Right lobe of liver (tissue), 6 donors: ENCODE results near the gene TADA2B. TPM values are rescaled to one million over a fixed set of nuclear protein-coding genes. Genes with fewer than 3 reads are reported as not detected.

ENCODE experiments used
- ATAC-seq, 4 donors: fragments of 200-7000 bp; cut with Tn5 transposase; one replicate each; pipeline ENCODE4 v1.9.1; 2020; ENCODE audit warnings: mild to moderate bottlenecking in 4 of 4, moderate library complexity in 4 of 4
- DNase-seq, 3 donors: peaks; one replicate each; pipeline ENCODE4 v3.0.0-alpha.2; 2020
- H3K27ac ChIP-seq, 3 donors: fragments of 200-600 bp; one replicate each; pipeline ENCODE4 v1.8.0; 2022
- H3K27me3 ChIP-seq, 2 donors: fragments of 200-600 bp; one replicate each; pipeline ENCODE4 v1.8.0; 2022
- H3K36me3 ChIP-seq, 4 donors: fragments of 200-600 bp; sonication (generic) in 1 of 4; one replicate each; pipeline versions ENCODE4 v1.5.1 to v1.8.0; 2017 to 2022; ENCODE audit warnings: control low read depth in 1 of 4
- H3K4me1 ChIP-seq, 4 donors: fragments of 200-600 bp; sonication (generic) in 1 of 4; one replicate each; pipeline versions ENCODE4 v1.5.1 to v1.8.0; 2017 to 2022; ENCODE audit warnings: control low read depth in 1 of 4
- H3K4me3 ChIP-seq, 3 donors: fragments of 200-600 bp; one replicate each; pipeline ENCODE4 v1.8.0; 2022
- H3K9me3 ChIP-seq, 4 donors: fragments of 200-600 bp; sonication (generic) in 1 of 4; one replicate each; pipeline versions ENCODE4 v1.5.1 to v1.8.0; 2017 to 2022; ENCODE audit warnings: control low read depth in 1 of 4
- CTCF ChIP-seq, 4 donors: fragments of 200-600 bp in 3 of 4; fragments of 450-650 bp in 1 of 4; IDR thresholded peaks; one replicate each; pipeline versions ENCODE4 v1.5.1 to v1.8.0; 2016 to 2022; ENCODE audit warnings: antibody characterized with exemption in 4 of 4, mild to moderate bottlenecking in 2 of 4
- POLR2A ChIP-seq: fragments of 450-650 bp; IDR thresholded peaks from one replicate; pipeline ENCODE4 v1.6.1; 2017; ENCODE audit warnings: antibody characterized with exemption, mild to moderate bottlenecking
- WGBS: methylation state at CpG from one replicate; pipeline ENCODE4 v1.1.6; 2018; ENCODE audit warnings: low coverage, low lambda C conversion rate; ENCODE audit not compliant: insufficient coverage; ENCODE audit errors: missing lambda C conversion rate; 5-methylcytosine and 5-hydroxymethylcytosine counted together
- intact Hi-C, 2 donors: fragments of 100-400 bp; cut with DNase I; formaldehyde crosslinking; loops; one replicate each; pipeline versions ENCODE4 v1.11.2 to v1.14.1; 2022
- total RNA-seq, 6 experiments: library from RNA; depleted of rRNA in 2 of 6; stranded (reverse); fragments of >200 nt in 2 of 6; fragmentation: NEBNext Ultra II Directional in 3 of 6; extraction: Animal tissue kit (Norgen Biotek cat#: 25700) in 3 of 6; gene quantifications; one replicate each; pipeline versions ENCODE4 v1.1.0 to v1.2.4, GENCODE V29; 2016 to 2023
- donor health status: DM: no; HTN: yes; CAD: no.
- donor health status: DM: no; HTN: no; CAD: no.
- donor health status: DM: no; HTN: no; CAD: no.
- donor health status: DM: no; HTN: yes; CAD: no.
- donor health status: DM: no; HTN: yes; CAD: no.

TADA2B gene
- total RNA-seq, 6 experiments from 2014 or later = 12.1 to 16.3 (median 14.0) TPM

- no peak for TF ChIP-seq POLR2A
- TF ChIP-seq CTCF (IDR thresholded peaks at IDR 0.05) = no peak
- H3K27me3 ChIP-seq = no peaks in the 10 kb centered on the region
- H3K27ac ChIP-seq = no peak overlapping the region
- ATAC-seq (no peak), DNase-seq (no peak)
- H3K4me3 ChIP-seq = no peak overlapping the region
- WGBS = 57% methylated on average over 5 of the region's 8 CpGs
- H3K9me3 ChIP-seq = no peaks in the 10 kb centered on the region
- peaks cover 7 to 23% (median 14%) of the 10 kb centered on the region in 4 donors for H3K36me3 ChIP-seq
- peaks cover 0 to 26% (median 12%) of the 10 kb centered on the region in 4 donors for H3K4me1 ChIP-seq
- intact Hi-C loops = no loop called here
Observed at GRCh38 chr4:7032596-7032995, 10.6 kb upstream of the TADA2B start.

- ATAC-seq (peak; percentile 93 to 96 (median 94)), DNase-seq (peak; percentile 81 to 85 (median 81))
- intact Hi-C loops = no loop called here
- no peaks in the 10 kb centered on the region for H3K27me3 ChIP-seq
- 33% methylated on average over 14 of the region's 20 CpGs for whole genome bisulfite sequencing
- H3K9me3 ChIP-seq = no peaks in the 10 kb centered on the region
- TF ChIP-seq CTCF (IDR thresholded peaks at IDR 0.05) (peak in 1 of 4 donors; percentile 15), POLR2A (peak; percentile 36)
- peak overlapping the region in 2 of 3 donors; percentile 10 to 58 for H3K27ac ChIP-seq
- no peak overlapping the region for H3K4me3 ChIP-seq
- H3K4me1 ChIP-seq = peaks cover 0 to 15% (median 7%) of the 10 kb centered on the region in 4 donors
- H3K36me3 ChIP-seq = peaks cover 7 to 23% (median 14%) of the 10 kb centered on the region in 4 donors
Observed at GRCh38 chr4:7034262-7035081, 8.7 kb upstream of the TADA2B start.

DNA sequence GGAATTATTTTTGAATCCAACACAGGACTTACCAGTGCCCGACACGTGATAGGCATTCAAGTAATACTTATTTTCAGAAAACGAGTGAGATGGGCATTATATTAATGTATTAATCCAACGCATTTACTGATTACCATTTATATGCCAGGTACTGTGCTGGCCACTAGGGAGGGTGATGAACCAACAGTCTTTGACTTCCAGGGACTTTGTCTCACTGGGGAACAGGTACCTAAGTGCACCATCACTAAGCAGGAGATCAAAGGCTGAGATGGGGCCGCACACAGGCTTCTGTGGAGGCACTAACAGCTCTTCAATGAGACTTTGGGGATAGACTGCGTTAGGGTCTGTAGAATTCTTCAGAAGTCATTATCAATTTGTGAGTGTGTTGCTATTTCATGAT is 5.7 kb upstream of the TADA2B start:
- peaks cover 0 to 17% (median 8%) of the 10 kb centered on the region in 4 donors for H3K4me1 ChIP-seq
- no peaks in the 10 kb centered on the region for H3K27me3 ChIP-seq
- 59% methylated on average over 6 of the region's 6 CpGs for WGBS
- H3K36me3 ChIP-seq = peaks cover 0 to under 1% (median 0%) of the 10 kb centered on the region in 4 donors
- DNase-seq (no peak), ATAC-seq (peak in 2 of 4 donors; percentile 13 to 23)
- H3K27ac ChIP-seq = no peak overlapping the region
- no peak overlapping the region for H3K4me3 ChIP-seq
- no peak for TF ChIP-seq POLR2A
- peak; percentile 18 to 37 (median 31) for TF ChIP-seq CTCF (IDR thresholded peaks at IDR 0.05)
- intact Hi-C loops = no loop called here
- no peaks in the 10 kb centered on the region for H3K9me3 ChIP-seq

GRCh38 chr4:7040765-7041164 is 2.4 kb upstream of the TADA2B start:
- intact Hi-C loops = no loop called here
- ATAC-seq (no peak), DNase-seq (no peak)
- no peak for TF ChIP-seq CTCF (IDR thresholded peaks at IDR 0.05)
- no peak for TF ChIP-seq POLR2A
- no peaks in the 10 kb centered on the region for H3K36me3 ChIP-seq
- H3K9me3 ChIP-seq = no peaks in the 10 kb centered on the region
- peaks cover 0 to 21% (median 10%) of the 10 kb centered on the region in 4 donors for H3K4me1 ChIP-seq
- H3K27ac ChIP-seq = no peak overlapping the region
- H3K27me3 ChIP-seq = no peaks in the 10 kb centered on the region
- WGBS = 75% methylated on average over 4 of the region's 4 CpGs
- H3K4me3 ChIP-seq = no peak overlapping the region
